ENCODE results near the gene CST3.
"Not testable (repeated sequence)": the region's sequence is repeated elsewhere in the genome, so short reads cannot be mapped to it uniquely, and the experiment has no call there.

Gene CST3

DNA sequence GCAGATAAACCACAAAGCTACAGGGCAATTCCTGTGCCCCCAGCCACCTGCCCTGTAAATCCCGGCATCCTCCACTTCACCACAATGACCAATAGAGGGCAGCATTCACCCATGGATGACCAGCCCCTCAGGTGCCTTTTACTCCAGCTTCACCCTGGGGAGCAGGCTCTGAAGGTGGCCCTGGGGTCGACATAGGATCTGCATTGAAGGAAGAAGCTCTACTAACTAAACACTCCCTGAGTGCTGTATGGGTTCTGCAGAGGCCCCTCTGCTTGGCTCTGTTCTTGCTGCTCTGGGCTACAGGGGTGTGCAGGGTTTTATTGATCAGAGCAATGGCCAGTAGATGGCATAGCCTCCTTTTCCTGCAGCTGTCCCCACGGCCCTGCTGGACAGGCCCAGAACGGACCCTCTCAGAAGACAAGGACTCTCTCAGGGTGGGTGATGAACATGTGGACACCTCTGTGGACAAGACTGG is 30.8 kb upstream of the CST3 start:
- no peak overlapping the region for H3K4me3 ChIP-seq (ENCODE audit: low read depth, low read length)
- TF ChIP-seq, protein P1, sequence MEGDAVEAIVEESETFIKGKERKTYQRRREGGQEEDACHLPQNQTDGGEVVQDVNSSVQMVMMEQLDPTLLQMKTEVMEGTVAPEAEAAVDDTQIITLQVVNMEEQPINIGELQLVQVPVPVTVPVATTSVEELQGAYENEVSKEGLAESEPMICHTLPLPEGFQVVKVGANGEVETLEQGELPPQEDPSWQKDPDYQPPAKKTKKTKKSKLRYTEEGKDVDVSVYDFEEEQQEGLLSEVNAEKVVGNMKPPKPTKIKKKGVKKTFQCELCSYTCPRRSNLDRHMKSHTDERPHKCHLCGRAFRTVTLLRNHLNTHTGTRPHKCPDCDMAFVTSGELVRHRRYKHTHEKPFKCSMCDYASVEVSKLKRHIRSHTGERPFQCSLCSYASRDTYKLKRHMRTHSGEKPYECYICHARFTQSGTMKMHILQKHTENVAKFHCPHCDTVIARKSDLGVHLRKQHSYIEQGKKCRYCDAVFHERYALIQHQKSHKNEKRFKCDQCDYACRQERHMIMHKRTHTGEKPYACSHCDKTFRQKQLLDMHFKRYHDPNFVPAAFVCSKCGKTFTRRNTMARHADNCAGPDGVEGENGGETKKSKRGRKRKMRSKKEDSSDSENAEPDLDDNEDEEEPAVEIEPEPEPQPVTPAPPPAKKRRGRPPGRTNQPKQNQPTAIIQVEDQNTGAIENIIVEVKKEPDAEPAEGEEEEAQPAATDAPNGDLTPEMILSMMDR (IDR thresholded peaks at IDR 0.05; ENCODE audit: low read depth, low read length) = peak; percentile 83

DNA sequence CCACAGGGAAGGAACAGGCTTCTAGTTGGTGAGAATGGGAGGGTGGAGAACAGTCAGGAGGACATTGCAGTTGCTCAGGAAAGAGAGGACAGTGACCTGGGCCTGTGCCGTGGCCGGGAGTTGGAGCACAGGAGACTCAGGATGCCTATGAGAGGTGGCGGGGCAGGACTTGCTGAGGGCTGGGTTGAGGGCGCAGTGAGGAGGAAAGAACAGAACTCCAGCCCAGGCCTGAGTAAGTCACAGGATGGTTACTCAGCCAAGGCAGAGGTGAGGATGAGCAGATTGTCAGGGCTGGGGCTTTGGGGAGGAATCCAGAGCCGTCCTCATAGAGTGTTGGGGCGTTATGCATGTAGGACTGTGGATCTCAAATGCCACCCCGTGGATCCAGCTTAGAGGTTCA is 29.9 kb upstream of the CST3 start:
- TF ChIP-seq, protein P1 (IDR thresholded peaks at IDR 0.05; ENCODE audit: low read depth, low read length) = no peak
- no peak overlapping the region for H3K4me3 ChIP-seq (ENCODE audit: low read depth, low read length)

- no peak overlapping the region for H3K4me3 ChIP-seq (ENCODE audit: low read depth, low read length)
- TF ChIP-seq, protein P1 (IDR thresholded peaks at IDR 0.05; ENCODE audit: low read depth, low read length) = no peak
Observed at GRCh38 chr20:23666698-23667097, 28.9 kb upstream of the CST3 start.

DNA sequence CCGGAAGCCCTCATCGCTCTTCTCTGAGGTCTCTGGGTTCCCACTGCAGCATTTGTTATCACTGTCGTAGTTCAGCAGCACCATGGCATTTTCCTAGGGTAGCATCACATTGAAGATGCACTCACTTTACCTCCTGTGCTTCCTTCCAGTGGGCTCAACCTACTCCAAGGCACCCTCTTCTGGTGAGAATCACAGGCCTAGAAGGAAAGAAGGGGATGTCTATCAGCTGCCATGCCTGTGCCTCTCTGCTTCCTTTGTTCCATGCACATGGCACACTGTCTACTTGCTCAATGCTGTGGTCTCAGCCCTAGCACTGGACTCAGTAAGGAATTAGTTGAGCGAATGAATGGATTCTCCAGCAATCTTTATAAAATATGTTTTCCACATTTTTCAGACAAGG is 28.4 kb upstream of the CST3 start:
- TF ChIP-seq, protein P1 (IDR thresholded peaks at IDR 0.05; ENCODE audit: low read depth, low read length) = no peak
- no peak overlapping the region for H3K4me3 ChIP-seq (ENCODE audit: low read depth, low read length)

GRCh38 chr20:23664954-23665353 is 27.2 kb upstream of the CST3 start:
- TF ChIP-seq, protein P1 (IDR thresholded peaks at IDR 0.05; ENCODE audit: low read depth, low read length) = no peak
- no peak overlapping the region for H3K4me3 ChIP-seq (ENCODE audit: low read depth, low read length)

DNA sequence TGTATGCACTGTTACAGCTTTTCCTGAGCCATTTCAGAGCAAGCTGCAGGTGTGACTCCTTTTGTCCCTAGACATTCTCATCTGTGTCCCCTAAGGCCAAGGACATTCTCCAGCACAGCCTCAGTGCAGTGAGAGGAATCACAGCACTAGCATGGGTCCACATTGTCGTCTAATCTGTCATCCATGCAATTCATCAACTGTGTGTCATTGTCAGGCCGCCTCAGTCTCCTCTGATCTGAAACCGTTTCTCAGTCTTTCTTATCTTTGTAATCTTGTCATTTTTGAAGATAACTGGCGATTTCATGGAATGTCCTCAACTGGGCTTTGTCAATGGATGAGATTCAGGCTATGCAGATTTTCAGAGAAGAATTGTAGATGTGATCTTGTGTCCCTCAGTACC is 26.3 kb upstream of the CST3 start:
- not testable (repeated sequence) for H3K4me3 ChIP-seq (ENCODE audit: low read depth, low read length)

DNA sequence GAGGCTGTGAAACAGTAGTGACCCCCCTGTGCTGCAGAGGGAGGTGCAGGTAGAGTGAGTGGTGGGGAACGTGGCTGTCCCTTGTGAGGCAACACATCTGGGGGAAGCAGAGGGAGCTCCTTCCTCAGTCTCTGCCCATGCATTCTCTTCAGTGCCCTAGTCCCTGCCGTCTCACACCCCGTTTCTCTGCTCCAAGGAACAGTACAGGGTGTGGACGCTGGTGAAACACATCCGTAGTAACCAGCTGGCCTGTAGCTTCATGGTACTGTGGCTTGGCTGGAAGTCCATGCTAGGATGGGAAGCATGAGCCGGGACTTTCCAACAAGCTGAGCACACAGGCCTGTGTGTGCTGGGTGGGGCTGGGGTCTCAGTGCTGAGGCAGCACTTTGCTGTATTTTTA is 25.4 kb upstream of the CST3 start:
- H3K4me3 ChIP-seq (ENCODE audit: low read depth, low read length) = no peak overlapping the region
- TF ChIP-seq, protein P1 (IDR thresholded peaks at IDR 0.05; ENCODE audit: low read depth, low read length) = no peak

- TF ChIP-seq, protein P1 (IDR thresholded peaks at IDR 0.05; ENCODE audit: low read depth, low read length) = no peak
- no peak overlapping the region for H3K4me3 ChIP-seq (ENCODE audit: low read depth, low read length)
Observed at GRCh38 chr20:23662276-23662870, 24.6 kb upstream of the CST3 start.
